H9 (cell line): ENCODE data around the gene BRCA1. TPM values are rescaled to one million over a fixed set of nuclear protein-coding genes. Genes with fewer than 3 reads are reported as not detected.

ENCODE experiments used
- DNase-seq: peaks from one replicate; pipeline ENCODE4 v3.0.0-alpha.2; 2017
- H2AFZ ChIP-seq: one replicate; pipeline ENCODE4 v1.6.1; 2013; ENCODE audit warnings: mild to moderate bottlenecking, low read length, control low read depth, moderate library complexity
- H2AK5ac ChIP-seq: 2 replicates; pipeline ENCODE4 v1.6.1; 2013; ENCODE audit warnings: low read length, control low read depth, mixed read lengths; ENCODE audit not compliant: insufficient read length
- H2BK120ac ChIP-seq: one replicate; pipeline ENCODE4 v1.6.1; 2013; ENCODE audit warnings: low read depth, mild to moderate bottlenecking, low read length, control low read depth, inconsistent platforms; ENCODE audit not compliant: poor library complexity, severe bottlenecking
- H2BK12ac ChIP-seq: 2 replicates; pipeline ENCODE4 v1.6.1; 2013; ENCODE audit warnings: low read length, control low read depth, mixed read lengths, low read depth; ENCODE audit not compliant: insufficient read length
- H2BK15ac ChIP-seq: 2 replicates; pipeline ENCODE4 v1.6.1; 2013; ENCODE audit warnings: low read depth, low read length, control low read depth
- H2BK20ac ChIP-seq: one replicate; pipeline ENCODE4 v1.6.1; 2013; ENCODE audit warnings: low read depth, mild to moderate bottlenecking, low read length, control low read depth, inconsistent platforms; ENCODE audit not compliant: poor library complexity, severe bottlenecking
- H2BK5ac ChIP-seq: 2 replicates; pipeline ENCODE4 v1.6.1; 2013; ENCODE audit warnings: low read length, control low read depth, mixed read lengths; ENCODE audit not compliant: insufficient read length
- H3K14ac ChIP-seq: 2 replicates; pipeline ENCODE4 v1.6.1; 2013; ENCODE audit warnings: low read length, control low read depth; ENCODE audit not compliant: insufficient read depth
- H3K18ac ChIP-seq: 2 replicates; pipeline ENCODE4 v1.6.1; 2013; ENCODE audit warnings: low read depth, mild to moderate bottlenecking, mixed read lengths, low read length, control low read depth; ENCODE audit not compliant: insufficient read length
- H3K23ac ChIP-seq: 2 replicates; pipeline ENCODE4 v1.6.1; 2013; ENCODE audit warnings: low read length, control low read depth, mixed read lengths, low read depth; ENCODE audit not compliant: insufficient read length
- H3K23me2 ChIP-seq: 2 replicates; pipeline ENCODE4 v1.6.1; 2013; ENCODE audit warnings: low read depth, mild to moderate bottlenecking, mixed read lengths, low read length, control low read depth; ENCODE audit not compliant: insufficient read length, poor library complexity, severe bottlenecking
- H3K27ac ChIP-seq: 2 replicates; pipeline ENCODE4 v1.5.1; 2013; ENCODE audit warnings: low read length, control low read depth, mixed read lengths, low read depth; ENCODE audit not compliant: insufficient read length
- H3K27me3 ChIP-seq: 2 replicates; pipeline ENCODE4 v1.6.1; 2013; ENCODE audit warnings: low read length, control low read depth, inconsistent platforms; ENCODE audit not compliant: insufficient read depth
- H3K4ac ChIP-seq: 2 replicates; pipeline ENCODE4 v1.6.1; 2013; ENCODE audit warnings: low read depth, mild to moderate bottlenecking, control low read depth, inconsistent platforms, low read length, moderate library complexity
- H3K4me1 ChIP-seq: 2 replicates; pipeline ENCODE4 v1.6.1; 2013; ENCODE audit warnings: low read length, control low read depth, inconsistent platforms; ENCODE audit not compliant: insufficient read depth
- H3K4me2 ChIP-seq: 2 replicates; pipeline ENCODE4 v1.6.1; 2013; ENCODE audit warnings: low read length, control low read depth, mixed read lengths; ENCODE audit not compliant: insufficient read length, insufficient read depth
- H3K56ac ChIP-seq: 2 replicates; pipeline ENCODE4 v1.6.1; 2013; ENCODE audit warnings: low read depth, mild to moderate bottlenecking, mixed read lengths, low read length, control low read depth; ENCODE audit not compliant: insufficient read length
- H3K79me1 ChIP-seq: 2 replicates; pipeline ENCODE4 v1.6.1; 2013; ENCODE audit warnings: low read depth, mild to moderate bottlenecking, moderate library complexity, low read length, control low read depth, inconsistent platforms; ENCODE audit not compliant: insufficient read depth, poor library complexity, severe bottlenecking
- H3K79me2 ChIP-seq: 2 replicates; pipeline ENCODE4 v1.6.1; 2013; ENCODE audit warnings: low read length, control low read depth, inconsistent platforms; ENCODE audit not compliant: insufficient read depth
- H3K9ac ChIP-seq: 2 replicates; pipeline ENCODE4 v1.6.1; 2013; ENCODE audit warnings: low read length, control low read depth, mixed read lengths; ENCODE audit not compliant: insufficient read length; ENCODE audit errors: extremely low read depth
- H3K9me3 ChIP-seq: one replicate; pipeline ENCODE4 v1.6.1; 2013; ENCODE audit warnings: low read depth, low read length, inconsistent platforms; ENCODE audit not compliant: control insufficient read depth
- H3T11ph ChIP-seq: one replicate; pipeline ENCODE4 v1.6.1; 2013; ENCODE audit warnings: mild to moderate bottlenecking, low read length, control low read depth, inconsistent platforms
- H4K20me1 ChIP-seq: one replicate; pipeline ENCODE4 v1.6.1; 2013; ENCODE audit not compliant: control insufficient read depth, insufficient read length, insufficient read depth
- H4K5ac ChIP-seq: 2 replicates; pipeline ENCODE4 v1.6.1; 2013; ENCODE audit warnings: low read depth, mild to moderate bottlenecking, mixed read lengths, low read length, control low read depth; ENCODE audit not compliant: insufficient read length
- H4K8ac ChIP-seq: replicated peaks from 2 replicates; pipeline ENCODE4 v1.6.1; 2013; ENCODE audit warnings: low read length, control low read depth, mixed read lengths, low read depth; ENCODE audit not compliant: insufficient read length
- H4K91ac ChIP-seq: 2 replicates; pipeline ENCODE4 v1.6.1; 2013; ENCODE audit warnings: low read depth, mild to moderate bottlenecking, moderate library complexity, mixed read lengths, low read length, control low read depth; ENCODE audit not compliant: insufficient read length
- H3K27ac Mint-ChIP-seq, 3 experiments: 2 replicates in 2 of 3; 3 replicates in 1 of 3; pipeline ENCODE4 v1.8.0; 2020 to 2021; ENCODE audit warnings: mixed read lengths in 3 of 3, mild to moderate bottlenecking in 1 of 3, moderate library complexity in 1 of 3
- H3K27me3 Mint-ChIP-seq: 2 replicates; pipeline ENCODE4 v1.8.0; 2021; ENCODE audit warnings: low read depth, mild to moderate bottlenecking, moderate library complexity, mixed read lengths
- H3K36me3 Mint-ChIP-seq, 3 experiments: 2 replicates in 2 of 3; 3 replicates in 1 of 3; pipeline ENCODE4 v1.8.0; 2020 to 2021; ENCODE audit warnings: low read depth in 3 of 3, mixed read lengths in 3 of 3; ENCODE audit not compliant: insufficient read depth in 1 of 3
- H3K4me1 Mint-ChIP-seq, 2 experiments: 2 replicates each; pipeline ENCODE4 v1.8.0; 2020; ENCODE audit warnings: mixed read lengths in 2 of 2
- H3K4me3 Mint-ChIP-seq, 2 experiments: 2 replicates in 1 of 2; 3 replicates in 1 of 2; pipeline ENCODE4 v1.8.0; 2020 to 2021; ENCODE audit warnings: mild to moderate bottlenecking in 2 of 2, mixed read lengths in 2 of 2, moderate library complexity in 1 of 2
- H3K9me3 Mint-ChIP-seq, 2 experiments: 2 replicates in 1 of 2; 3 replicates in 1 of 2; pipeline ENCODE4 v1.8.0; 2020; ENCODE audit warnings: mild to moderate bottlenecking in 2 of 2, mixed read lengths in 2 of 2, moderate library complexity in 1 of 2
- WGBS: extraction: QIAGEN DNeasy Blood & Tissue Kit; methylation state at CpG from one replicate; pipeline ENCODE4 v1.1.7; 2013; ENCODE audit warnings: missing lambda C conversion rate, low lambda C conversion rate, mixed read lengths; ENCODE audit not compliant: insufficient read length; ENCODE audit errors: extremely low coverage; 5-methylcytosine and 5-hydroxymethylcytosine counted together
- total RNA-seq: library from RNA; stranded (reverse); gene quantifications from 2 replicates; pipeline ENCODE4 v1.2.1, GENCODE V29; 2021
- TF ChIP-seq, protein P1 (sequence below): fragments of 200-600 bp; sonication (generic); conservative IDR thresholded peaks from 3 replicates; pipeline ENCODE4 v1.8.0; 2021; ENCODE audit warnings: antibody characterized with exemption, mild to moderate bottlenecking

The BRCA1 gene
- total RNA-seq, 1 experiment from 2014 or later = 32.3 TPM

DNA sequence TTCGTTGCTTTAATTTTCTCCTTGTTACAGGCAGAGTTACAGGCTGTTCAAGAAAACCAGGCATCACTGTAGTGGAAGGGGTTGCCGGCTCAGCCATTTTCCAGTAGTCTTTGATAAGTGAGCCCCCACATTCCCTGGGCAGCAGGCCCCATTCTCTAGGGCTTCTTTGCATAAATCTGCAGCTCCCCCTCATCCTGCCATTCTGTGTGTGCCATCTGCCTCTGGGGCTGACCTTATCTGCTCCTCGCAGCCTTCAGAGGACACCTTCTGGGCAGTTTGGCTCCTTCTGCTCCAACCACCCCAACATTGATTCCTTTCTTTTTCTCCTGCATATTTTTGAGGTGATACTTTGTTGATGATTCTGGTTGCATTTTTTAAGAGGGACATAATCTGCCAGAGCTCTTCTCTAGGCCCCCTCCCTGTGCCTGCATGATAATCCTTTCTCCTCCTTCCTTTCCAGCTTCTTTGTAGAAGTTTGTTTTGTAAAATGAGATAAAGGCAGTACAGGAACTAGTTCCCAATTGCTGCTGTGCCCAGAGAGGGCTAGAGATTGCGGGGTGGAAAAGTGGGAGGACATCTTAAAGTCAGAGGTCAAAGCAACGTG lies 83.0 kb downstream of the BRCA1 start:
- Histone ChIP-seq H3K79me2 (no peaks in the 10 kb centered on the region), H4K91ac (no peak overlapping the region), H2AFZ (no peak overlapping the region), H3K79me1 (no peaks in the 10 kb centered on the region), H2BK20ac (no peak overlapping the region), H3K27ac (no peak overlapping the region), H3K23ac (no peak overlapping the region), H4K8ac (no peak overlapping the region), H3T11ph (no peak overlapping the region), H3K4me1 (peaks cover 13% of the 10 kb centered on the region; the same call in 1 of the 2 replicates), H2BK15ac (no peak overlapping the region), H3K4me2 (peak overlapping the region; percentile 9), H2BK120ac (no peak overlapping the region), H3K18ac (no peak overlapping the region), H2BK12ac (no peak overlapping the region), H3K14ac (no peak overlapping the region), H2AK5ac (no peak overlapping the region), H3K27me3 (no peaks in the 10 kb centered on the region), H3K23me2 (no peaks in the 10 kb centered on the region), H3K4ac (no peak overlapping the region), H4K20me1 (no peaks in the 10 kb centered on the region), H3K9me3 (no peaks in the 10 kb centered on the region), H2BK5ac (no peak overlapping the region), H3K9ac (no peak overlapping the region), H4K5ac (no peak overlapping the region), H3K56ac (no peak overlapping the region)
- Mint-ChIP-seq H3K27ac (peak overlapping the region; percentile 92 to 98 (median 96)), H3K36me3 (peaks cover 10 to 20% (median 19%) of the 10 kb centered on the region in 3 experiments; a peak in 6 of 7 replicates), H3K4me1 (peaks cover 48 to 57% of the 10 kb centered on the region in 2 experiments), H3K9me3 (no peaks in the 10 kb centered on the region; a peak in 1 of 5 replicates), H3K4me3 (peak overlapping the region in 1 of 2 experiments; percentile 20; a peak in 2 of 5 replicates), H3K27me3 (no peaks in the 10 kb centered on the region)
- no CpG with 5 or more reads among the region's 5 CpGs for WGBS
- DNase-seq = no peak
- TF ChIP-seq, protein P1, sequence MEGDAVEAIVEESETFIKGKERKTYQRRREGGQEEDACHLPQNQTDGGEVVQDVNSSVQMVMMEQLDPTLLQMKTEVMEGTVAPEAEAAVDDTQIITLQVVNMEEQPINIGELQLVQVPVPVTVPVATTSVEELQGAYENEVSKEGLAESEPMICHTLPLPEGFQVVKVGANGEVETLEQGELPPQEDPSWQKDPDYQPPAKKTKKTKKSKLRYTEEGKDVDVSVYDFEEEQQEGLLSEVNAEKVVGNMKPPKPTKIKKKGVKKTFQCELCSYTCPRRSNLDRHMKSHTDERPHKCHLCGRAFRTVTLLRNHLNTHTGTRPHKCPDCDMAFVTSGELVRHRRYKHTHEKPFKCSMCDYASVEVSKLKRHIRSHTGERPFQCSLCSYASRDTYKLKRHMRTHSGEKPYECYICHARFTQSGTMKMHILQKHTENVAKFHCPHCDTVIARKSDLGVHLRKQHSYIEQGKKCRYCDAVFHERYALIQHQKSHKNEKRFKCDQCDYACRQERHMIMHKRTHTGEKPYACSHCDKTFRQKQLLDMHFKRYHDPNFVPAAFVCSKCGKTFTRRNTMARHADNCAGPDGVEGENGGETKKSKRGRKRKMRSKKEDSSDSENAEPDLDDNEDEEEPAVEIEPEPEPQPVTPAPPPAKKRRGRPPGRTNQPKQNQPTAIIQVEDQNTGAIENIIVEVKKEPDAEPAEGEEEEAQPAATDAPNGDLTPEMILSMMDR = 0 out of 3 replicates have a peak, but pooled peaks have one; percentile 10
